ENCODE data around the gene ATP11B.

DNA sequence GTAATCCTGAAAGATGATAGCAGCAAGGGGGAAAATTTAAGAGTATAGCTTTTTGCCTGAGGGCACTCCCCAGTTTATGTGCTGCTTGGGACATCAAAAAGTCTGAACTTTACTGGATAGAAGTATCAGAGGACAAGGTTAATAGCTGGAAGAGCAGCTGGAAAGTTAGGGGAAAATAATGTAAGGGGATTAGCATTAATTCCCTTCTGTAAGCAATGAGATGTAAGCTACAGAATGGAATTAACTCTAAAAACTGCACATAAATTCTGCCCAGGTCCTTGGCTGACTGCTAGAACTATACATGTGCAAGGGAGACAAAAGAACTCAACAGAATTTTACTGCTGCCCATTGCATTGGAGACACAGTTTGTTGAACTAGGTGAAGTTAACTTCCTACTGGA is 55.6 kb downstream of the ATP11B start:
- TF ChIP-seq, protein P1, sequence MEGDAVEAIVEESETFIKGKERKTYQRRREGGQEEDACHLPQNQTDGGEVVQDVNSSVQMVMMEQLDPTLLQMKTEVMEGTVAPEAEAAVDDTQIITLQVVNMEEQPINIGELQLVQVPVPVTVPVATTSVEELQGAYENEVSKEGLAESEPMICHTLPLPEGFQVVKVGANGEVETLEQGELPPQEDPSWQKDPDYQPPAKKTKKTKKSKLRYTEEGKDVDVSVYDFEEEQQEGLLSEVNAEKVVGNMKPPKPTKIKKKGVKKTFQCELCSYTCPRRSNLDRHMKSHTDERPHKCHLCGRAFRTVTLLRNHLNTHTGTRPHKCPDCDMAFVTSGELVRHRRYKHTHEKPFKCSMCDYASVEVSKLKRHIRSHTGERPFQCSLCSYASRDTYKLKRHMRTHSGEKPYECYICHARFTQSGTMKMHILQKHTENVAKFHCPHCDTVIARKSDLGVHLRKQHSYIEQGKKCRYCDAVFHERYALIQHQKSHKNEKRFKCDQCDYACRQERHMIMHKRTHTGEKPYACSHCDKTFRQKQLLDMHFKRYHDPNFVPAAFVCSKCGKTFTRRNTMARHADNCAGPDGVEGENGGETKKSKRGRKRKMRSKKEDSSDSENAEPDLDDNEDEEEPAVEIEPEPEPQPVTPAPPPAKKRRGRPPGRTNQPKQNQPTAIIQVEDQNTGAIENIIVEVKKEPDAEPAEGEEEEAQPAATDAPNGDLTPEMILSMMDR (tag by site-specific recombination; IDR thresholded peaks at IDR 0.05), result no peak
- TF ChIP-seq, protein P2, sequence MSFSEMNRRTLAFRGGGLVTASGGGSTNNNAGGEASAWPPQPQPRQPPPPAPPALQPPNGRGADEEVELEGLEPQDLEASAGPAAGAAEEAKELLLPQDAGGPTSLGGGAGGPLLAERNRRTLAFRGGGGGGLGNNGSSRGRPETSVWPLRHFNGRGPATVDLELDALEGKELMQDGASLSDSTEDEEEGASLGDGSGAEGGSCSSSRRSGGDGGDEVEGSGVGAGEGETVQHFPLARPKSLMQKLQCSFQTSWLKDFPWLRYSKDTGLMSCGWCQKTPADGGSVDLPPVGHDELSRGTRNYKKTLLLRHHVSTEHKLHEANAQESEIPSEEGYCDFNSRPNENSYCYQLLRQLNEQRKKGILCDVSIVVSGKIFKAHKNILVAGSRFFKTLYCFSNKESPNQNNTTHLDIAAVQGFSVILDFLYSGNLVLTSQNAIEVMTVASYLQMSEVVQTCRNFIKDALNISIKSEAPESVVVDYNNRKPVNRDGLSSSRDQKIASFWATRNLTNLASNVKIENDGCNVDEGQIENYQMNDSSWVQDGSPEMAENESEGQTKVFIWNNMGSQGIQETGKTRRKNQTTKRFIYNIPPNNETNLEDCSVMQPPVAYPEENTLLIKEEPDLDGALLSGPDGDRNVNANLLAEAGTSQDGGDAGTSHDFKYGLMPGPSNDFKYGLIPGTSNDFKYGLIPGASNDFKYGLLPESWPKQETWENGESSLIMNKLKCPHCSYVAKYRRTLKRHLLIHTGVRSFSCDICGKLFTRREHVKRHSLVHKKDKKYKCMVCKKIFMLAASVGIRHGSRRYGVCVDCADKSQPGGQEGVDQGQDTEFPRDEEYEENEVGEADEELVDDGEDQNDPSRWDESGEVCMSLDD (tag by site-specific recombination; IDR thresholded peaks at IDR 0.05), result no peak
- TF ChIP-seq ZSCAN23 (tag by site-specific recombination; IDR thresholded peaks at IDR 0.05) (no peak), YY1 (tag by site-specific recombination; IDR thresholded peaks at IDR 0.05) (no peak), ZNF274 (IDR thresholded peaks at IDR 0.05; ENCODE audit: low read length) (no peak), ZNF274 (tag by site-specific recombination; IDR thresholded peaks at IDR 0.05; ENCODE audit: borderline replicate concordance) (no peak), TCF7L2 (IDR thresholded peaks at IDR 0.05; ENCODE audit: borderline replicate concordance, low read depth, low read length) (no peak), ZNF549 (tag by site-specific recombination; IDR thresholded peaks at IDR 0.05) (no peak), ZNF266 (tag by site-specific recombination; IDR thresholded peaks at IDR 0.05; ENCODE audit: low read depth) (no peak), ZFHX2 (tag by site-specific recombination; conservative IDR thresholded peaks at IDR 0.05) (no peak), BCL11B (tag by site-specific recombination; IDR thresholded peaks at IDR 0.05; ENCODE audit: low read depth) (no peak)
- TF ChIP-seq, protein P3, sequence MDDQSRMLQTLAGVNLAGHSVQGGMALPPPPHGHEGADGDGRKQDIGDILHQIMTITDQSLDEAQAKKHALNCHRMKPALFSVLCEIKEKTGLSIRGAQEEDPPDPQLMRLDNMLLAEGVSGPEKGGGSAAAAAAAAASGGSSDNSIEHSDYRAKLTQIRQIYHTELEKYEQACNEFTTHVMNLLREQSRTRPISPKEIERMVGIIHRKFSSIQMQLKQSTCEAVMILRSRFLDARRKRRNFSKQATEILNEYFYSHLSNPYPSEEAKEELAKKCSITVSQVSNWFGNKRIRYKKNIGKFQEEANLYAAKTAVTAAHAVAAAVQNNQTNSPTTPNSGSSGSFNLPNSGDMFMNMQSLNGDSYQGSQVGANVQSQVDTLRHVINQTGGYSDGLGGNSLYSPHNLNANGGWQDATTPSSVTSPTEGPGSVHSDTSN (CRISPR knock-in tag; IDR thresholded peaks at IDR 0.05), result no peak
- TF ChIP-seq, protein P4, sequence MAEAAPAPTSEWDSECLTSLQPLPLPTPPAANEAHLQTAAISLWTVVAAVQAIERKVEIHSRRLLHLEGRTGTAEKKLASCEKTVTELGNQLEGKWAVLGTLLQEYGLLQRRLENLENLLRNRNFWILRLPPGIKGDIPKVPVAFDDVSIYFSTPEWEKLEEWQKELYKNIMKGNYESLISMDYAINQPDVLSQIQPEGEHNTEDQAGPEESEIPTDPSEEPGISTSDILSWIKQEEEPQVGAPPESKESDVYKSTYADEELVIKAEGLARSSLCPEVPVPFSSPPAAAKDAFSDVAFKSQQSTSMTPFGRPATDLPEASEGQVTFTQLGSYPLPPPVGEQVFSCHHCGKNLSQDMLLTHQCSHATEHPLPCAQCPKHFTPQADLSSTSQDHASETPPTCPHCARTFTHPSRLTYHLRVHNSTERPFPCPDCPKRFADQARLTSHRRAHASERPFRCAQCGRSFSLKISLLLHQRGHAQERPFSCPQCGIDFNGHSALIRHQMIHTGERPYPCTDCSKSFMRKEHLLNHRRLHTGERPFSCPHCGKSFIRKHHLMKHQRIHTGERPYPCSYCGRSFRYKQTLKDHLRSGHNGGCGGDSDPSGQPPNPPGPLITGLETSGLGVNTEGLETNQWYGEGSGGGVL (tag by site-specific recombination; IDR thresholded peaks at IDR 0.05), result no peak
- TF ChIP-seq, protein P5, sequence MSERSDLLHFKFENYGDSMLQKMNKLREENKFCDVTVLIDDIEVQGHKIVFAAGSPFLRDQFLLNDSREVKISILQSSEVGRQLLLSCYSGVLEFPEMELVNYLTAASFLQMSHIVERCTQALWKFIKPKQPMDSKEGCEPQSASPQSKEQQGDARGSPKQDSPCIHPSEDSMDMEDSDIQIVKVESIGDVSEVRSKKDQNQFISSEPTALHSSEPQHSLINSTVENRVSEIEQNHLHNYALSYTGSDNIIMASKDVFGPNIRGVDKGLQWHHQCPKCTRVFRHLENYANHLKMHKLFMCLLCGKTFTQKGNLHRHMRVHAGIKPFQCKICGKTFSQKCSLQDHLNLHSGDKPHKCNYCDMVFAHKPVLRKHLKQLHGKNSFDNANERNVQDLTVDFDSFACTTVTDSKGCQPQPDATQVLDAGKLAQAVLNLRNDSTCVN (tag by site-specific recombination; optimal IDR thresholded peaks at IDR 0.05), result no peak

All from HEK293 (cell line).